Measurements from ENCODE around the gene BEND3.
A peak's percentile ranks its signal among the peaks of the same experiment; 100 is the strongest.
"Not testable (repeated sequence)": the region's sequence is repeated elsewhere in the genome, so short reads cannot be mapped to it uniquely, and the experiment has no call there.

BEND3 gene

DNA sequence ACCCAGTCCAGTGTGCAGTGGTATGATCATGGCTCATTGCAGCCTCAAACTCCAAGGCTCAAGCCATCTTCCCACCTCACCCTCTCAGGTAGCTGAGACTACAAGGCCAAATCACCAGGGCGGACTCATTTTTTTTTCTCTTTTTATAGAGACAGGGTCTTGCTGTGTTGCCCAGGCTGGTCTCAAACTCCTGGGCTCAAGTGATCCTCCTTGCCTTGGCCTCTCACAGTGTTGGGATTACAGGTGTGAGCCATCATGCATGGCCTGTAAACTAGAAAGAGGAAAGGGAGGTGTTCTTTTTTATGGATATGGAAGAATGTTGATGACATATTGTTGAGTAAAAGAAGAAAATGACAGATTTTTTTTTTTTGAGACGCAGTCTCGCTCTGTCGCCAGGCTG is 5.1 kb upstream of the BEND3 start:
- no peak for DNase-seq

- no peak for DNase-seq
Measured at GRCh38 chr6:107118976-107119375, 3.7 kb upstream of the BEND3 start.

GRCh38 chr6:107118540-107118939 is 3.2 kb upstream of the BEND3 start:
- DNase-seq: not testable (repeated sequence)

DNA sequence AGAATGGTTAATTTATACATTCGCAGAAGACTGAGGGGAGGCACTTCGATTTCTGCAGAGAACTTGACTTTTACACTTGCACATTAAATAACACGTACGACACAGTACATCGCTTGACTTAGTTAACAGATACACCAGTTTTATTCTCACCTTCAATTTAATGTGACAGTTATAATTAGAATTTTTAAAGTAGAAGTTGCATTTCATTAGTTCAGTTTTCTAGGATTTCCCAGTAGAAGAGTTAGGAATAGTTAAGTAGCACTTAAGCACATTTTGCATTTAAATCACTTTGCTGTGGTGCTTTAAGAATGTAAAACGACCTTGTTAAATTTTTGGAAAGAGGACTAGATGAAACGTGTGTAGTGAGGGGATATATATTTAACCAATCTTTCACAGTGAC is 1.6 kb upstream of the BEND3 start:
- DNase-seq: no peak

DNA sequence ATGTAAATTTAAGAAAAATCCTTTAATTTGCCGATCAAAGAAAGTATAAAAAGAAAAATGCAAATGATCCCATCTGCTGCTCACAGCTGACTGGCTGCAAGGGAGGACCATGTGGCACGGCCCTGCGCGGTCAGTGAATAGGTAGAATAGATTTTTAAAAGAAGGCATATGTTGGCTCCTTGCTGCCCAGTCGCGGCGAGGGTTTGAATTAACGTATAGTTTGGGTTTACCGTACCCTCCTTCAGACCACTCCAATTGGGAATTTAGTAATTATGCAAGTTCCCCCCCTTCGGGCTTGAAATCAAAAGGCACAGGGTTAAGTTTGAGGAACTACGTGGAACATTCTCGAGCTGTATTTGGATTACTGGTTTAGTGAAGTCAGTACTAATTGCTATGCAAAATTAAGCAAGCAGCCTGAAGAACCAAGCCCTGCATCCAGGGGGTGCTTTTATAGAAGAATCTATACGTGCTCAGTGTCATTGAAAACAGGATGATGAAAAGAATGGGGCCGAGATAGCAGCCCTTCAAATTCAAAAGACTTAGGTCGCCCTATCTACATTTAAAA is 1.1 kb upstream of the BEND3 start:
- DNase-seq: peak; percentile 16

GRCh38 chr6:107115695-107116327 is 496 bp upstream of the BEND3 start:
- peak; percentile 30 for DNase-seq

- peak; percentile 71 for DNase-seq
Measured at GRCh38 chr6:107114213-107114925, 946 bp downstream of the BEND3 start.

- DNase-seq: no peak
Measured at GRCh38 chr6:107110200-107110599, 5.1 kb downstream of the BEND3 start.

DNA sequence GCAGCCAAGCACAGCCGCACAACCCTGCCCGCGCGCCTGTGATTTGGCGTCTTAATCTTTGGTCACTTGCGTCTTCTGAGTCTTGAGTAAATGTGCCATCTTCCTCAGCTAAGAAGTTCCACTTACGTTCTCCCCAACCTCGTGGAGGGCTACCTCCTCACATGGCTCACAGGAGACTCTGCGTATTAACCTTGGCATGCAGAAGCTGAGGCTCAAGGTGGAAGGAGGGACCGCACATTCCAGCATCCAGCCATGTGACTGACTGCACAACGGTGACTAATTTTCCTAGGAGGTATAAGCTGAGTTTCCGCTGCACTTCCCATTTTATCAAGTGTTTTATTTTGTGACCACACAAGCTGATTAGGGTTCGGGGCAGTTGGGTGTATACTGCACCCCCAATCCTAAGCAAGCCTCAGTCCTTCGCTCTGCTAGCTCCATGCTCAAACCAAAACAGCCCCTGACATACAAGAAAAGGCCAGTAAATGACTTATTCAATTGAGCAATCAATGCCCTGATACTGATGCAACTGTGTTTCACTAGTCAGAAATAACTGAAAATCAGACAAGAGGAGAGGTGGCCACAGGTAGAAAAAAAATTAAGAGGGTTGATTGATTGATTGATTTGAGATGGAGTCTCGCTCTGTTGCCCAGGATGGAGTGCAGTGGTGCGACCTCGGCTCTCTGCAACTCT is 7.0 kb downstream of the BEND3 start:
- no peak for DNase-seq

- DNase-seq: no peak
Measured at GRCh38 chr6:107107791-107108190, 7.5 kb downstream of the BEND3 start.

GRCh38 chr6:107106165-107106564 is 9.2 kb downstream of the BEND3 start:
- DNase-seq: no peak

DNA sequence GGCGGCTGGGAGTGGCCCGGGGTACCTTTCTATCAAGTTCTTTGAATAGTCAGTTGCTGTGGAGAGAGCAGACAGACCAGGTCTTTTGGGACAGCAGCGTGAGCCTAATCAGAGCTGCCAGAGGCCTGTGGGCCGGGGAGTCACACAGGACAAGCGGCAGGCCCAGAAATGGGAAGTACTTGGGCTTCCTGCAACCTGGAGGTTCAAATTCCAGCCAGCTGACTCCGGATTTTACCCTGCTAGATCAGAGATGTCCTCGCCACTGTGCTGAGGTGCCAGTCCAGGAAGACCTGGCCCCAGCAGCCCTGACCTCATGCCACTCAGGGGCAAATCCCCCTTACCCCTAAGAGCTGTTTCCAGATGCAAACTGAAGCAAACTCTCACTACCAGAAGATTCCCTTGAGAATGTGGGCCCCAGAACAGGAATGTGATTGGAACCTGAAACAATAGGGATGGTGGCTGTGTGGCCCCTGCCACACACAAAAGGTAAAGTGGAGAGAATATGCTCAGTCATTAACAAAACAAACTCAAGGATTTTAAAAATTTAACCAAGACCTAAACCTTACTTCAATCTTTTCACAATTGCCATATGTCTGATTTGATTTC is 9.7 kb downstream of the BEND3 start:
- DNase-seq: no peak

DNA sequence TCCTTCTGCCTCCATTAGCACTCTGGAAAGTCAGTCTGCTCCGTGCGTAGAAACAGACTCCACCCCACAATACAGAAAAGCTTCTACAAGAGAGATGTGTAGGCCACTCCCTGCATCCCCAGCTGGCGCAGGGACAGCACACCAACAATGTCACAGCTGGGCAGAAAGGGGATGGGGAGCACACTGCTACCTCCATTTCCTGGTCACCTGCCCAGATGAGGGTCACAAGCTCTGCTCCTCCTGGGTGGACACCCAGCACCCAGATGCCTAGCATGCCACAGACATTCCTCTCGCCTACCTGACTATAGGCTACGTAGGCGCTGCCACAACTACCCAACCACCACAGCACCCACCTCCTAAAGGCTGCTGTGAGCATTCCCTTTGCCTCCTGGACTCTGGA is 12.2 kb downstream of the BEND3 start:
- DNase-seq: no peak

DNA sequence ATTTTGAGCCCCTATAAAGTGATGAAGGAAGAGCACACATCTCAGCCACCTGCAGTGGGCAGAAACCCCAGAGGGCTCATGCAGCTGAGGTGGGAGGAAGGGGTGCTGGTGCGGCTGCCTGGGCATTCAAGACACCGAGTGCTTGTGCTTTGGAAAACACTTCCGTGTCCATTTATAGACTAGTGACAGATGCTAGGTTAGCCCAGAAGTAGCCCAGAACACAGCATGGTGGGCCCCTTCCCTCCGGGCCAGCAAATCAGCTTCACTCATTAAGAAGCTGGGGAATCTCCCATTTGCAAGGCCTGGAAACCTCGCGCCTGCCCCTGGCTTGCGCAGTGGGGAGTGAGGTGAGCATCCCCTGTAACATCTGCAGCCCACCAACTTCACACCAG is 12.9 kb downstream of the BEND3 start:
- DNase-seq: no peak

DNA sequence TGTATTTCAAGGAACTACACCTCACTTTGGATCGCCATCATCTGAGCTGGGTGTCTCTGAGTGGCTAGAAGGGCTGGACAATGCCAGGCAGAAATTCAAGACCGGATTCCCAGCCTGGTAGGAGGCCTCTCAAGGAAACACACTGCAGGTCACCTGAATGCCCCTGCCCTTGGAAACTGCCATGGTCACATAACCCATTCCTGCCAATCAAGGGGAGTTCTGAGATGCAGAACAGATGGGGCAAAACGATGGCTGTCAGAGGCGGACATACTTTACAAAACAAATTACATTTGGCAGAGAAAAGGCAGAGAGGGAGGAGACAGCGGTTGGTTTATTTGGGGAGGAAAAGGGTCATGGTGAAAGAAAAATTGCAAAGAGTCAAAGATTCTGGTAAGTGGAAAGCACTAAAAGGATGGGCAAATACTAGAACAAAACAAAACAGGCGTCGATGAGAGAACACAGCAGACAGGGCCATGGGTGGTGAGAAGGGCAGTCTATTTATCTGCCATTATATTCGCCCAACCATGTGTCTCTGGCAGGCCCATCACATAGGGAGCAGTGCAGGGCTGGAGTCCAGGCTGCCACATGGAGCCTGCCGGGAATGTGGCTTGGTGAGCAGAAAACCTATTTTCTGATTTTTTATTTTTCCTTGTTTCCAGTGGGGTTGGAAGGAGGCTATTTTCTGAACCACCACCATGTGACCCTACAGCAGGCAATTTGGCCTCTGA is 13.5 kb downstream of the BEND3 start:
- DNase-seq: no peak

- DNase-seq: no peak
Measured at GRCh38 chr6:107101211-107101610, 14.1 kb downstream of the BEND3 start.

DNA sequence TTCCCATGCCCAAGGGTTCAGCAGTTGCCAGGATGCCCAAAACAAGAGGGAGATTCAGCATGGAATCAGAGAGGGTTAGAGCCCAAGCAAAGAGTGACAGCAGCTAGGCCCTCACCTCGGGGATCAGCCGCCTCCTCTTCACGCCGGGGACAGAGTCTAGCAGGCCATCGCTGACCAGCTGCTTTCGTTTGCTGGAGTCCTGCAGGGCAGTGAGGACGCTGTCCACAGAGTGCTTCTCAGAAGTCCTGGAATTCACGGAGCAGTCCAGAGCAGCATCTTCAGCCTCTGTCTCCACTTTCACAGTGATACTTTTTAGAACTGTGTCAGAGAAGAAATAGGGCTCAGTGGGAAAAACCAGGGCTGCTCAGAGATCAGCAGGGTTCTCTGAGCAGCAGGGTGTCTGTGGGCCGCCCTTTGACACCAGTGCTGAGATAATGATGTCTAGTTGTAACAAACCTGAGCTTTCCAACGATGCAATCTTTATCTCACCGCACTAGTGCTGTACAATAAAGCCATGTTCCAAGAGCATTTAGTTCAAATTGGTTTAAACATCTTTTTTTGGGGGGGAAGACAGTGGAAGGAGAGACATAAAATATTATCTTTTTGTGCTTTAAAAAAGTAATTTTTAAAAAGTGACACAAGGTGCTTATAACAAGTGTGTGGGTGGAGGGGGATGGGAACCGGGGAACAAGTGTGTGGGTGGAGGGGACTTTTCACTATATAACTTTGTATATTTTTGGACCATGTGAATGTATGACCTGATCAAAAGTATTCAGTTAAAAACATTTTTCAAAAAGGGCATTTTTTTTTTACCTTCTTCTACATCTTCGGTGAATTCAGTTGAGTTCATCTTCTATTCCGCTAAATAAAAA is 16.6 kb downstream of the BEND3 start:
- no peak for DNase-seq

- DNase-seq: not testable (repeated sequence)
Measured at GRCh38 chr6:107084459-107084858, 30.9 kb downstream of the BEND3 start.

DNA sequence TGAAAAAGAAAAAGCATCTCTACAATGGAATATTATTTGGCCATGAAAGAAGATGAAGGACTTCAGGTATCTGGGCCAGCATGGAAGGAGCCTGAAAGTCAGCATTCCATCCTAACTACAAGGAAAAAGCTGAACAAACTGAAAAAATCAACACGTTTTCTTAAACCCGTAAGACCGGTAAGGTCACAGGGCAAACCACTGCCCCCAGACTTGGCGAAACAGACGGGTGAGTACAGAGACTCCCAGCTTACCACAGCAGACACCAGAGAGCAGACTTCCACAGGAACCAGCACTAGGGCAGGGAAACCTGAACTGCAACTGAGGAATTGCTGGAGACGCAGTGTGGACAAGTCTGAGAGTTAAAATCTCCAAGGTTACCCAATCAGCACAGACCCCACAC is 31.4 kb downstream of the BEND3 start:
- DNase-seq: no peak

GRCh38 chr6:107083047-107083768 is 32.1 kb downstream of the BEND3 start:
- no peak for DNase-seq

- no peak for DNase-seq
Measured at GRCh38 chr6:107082045-107082444, 33.3 kb downstream of the BEND3 start.
